HCT116 (cell line): ENCODE data around the gene BNIP5. TPM values are rescaled to one million over a fixed set of nuclear protein-coding genes. Genes with fewer than 3 reads are reported as not detected.

Experiments used
- ATAC-seq: fragments of 200-7000 bp; cut with Tn5 transposase; 2 replicates; pipeline ENCODE4 v1.9.1; 2020; ENCODE audit warnings: mild to moderate bottlenecking, moderate library complexity
- BruUV-seq: library from RNA; stranded (reverse); fragments of 400-500 nt; replicated peaks from 2 replicates; lab custom pipeline; 2021; lab: Mats Ljungman, UMichigan
- CTCF ChIA-PET: fragments of 300-600 bp; sonication (Branson Sonifier 250); formaldehyde crosslinking; loops from one replicate; lab custom pipeline; 2021; ENCODE audit warnings: antibody characterized with exemption; lab: Charles Lee
- POLR2A ChIA-PET: fragments of 300-600, 350-600 bp; sonication (Branson Sonifier 250); formaldehyde crosslinking; loops from one replicate; lab custom pipeline; 2021; ENCODE audit warnings: antibody characterized with exemption; lab: Charles Lee
- RAD21 ChIA-PET, 2 experiments: fragments of 300-600 bp; sonication (Branson Sonifier 250); formaldehyde crosslinking; loops; one replicate each; lab custom pipeline; 2023; ENCODE audit warnings: low total read pairs in 2 of 2; ENCODE audit not compliant: uncharacterized antibody in 2 of 2, unreplicated experiment in 2 of 2, low non-redundant PET in 1 of 2; lab: Charles Lee
- DNase-seq: peaks from one replicate; pipeline ENCODE4 v3.0.0-alpha.2; 2010; ENCODE audit warnings: low read depth, low spot score
- H2AFZ ChIP-seq: fragments of 200-600 bp; shearing (Covaris generic), sonication (generic); 2 replicates; pipeline ENCODE4 v1.6.1; 2017; ENCODE audit warnings: low read depth, mixed run types, mixed read lengths, antibody characterized with exemption, low read length; ENCODE audit not compliant: poor library complexity, severe bottlenecking
- H3K27ac ChIP-seq: 2 replicates; pipeline ENCODE4 v1.5.1; 2012; ENCODE audit warnings: low read depth, low read length
- H3K27me3 ChIP-seq: fragments of 200-600 bp; sonication (generic); 2 replicates; pipeline ENCODE4 v1.6.1; 2016; ENCODE audit warnings: mixed run types, low read length, mixed read lengths; ENCODE audit not compliant: insufficient read depth
- H3K36me3 ChIP-seq, 2 experiments: fragments of 200-500 bp in 1 of 2; fragments of 200-600 bp in 1 of 2; sonication (Bioruptor generic) in 1 of 2; sonication (generic) in 1 of 2; 2 replicates each; pipeline versions ENCODE4 v1.5.1 to v1.6.1; 2014 to 2016; ENCODE audit warnings: low read length in 2 of 2, inconsistent platforms in 1 of 2, mixed read lengths in 1 of 2, mixed run types in 1 of 2; ENCODE audit not compliant: insufficient read depth in 2 of 2, control insufficient read depth in 1 of 2
- H3K4me1 ChIP-seq, 2 experiments: fragments of 200-600 bp in 1 of 2; sonication (generic) in 1 of 2; 2 replicates each; pipeline versions ENCODE4 v1.5.1 to v1.6.1; 2012 to 2017; ENCODE audit warnings: low read length in 2 of 2, inconsistent platforms in 1 of 2, mild to moderate bottlenecking in 1 of 2, mixed read lengths in 1 of 2, mixed run types in 1 of 2, moderate library complexity in 1 of 2; ENCODE audit not compliant: insufficient read depth in 2 of 2, control insufficient read depth in 1 of 2
- H3K4me2 ChIP-seq: fragments of 200-600 bp; sonication (generic); 2 replicates; pipeline ENCODE4 v1.6.1; 2017; ENCODE audit warnings: mixed run types, low read length, mixed read lengths
- H3K4me3 ChIP-seq, 2 experiments: fragments of 200-600 bp in 1 of 2; sonication (generic) in 1 of 2; replicated peaks in 1 of 2; 2 replicates each; pipeline ENCODE4 v1.5.1; 2011 to 2016; ENCODE audit warnings: low read length in 2 of 2, control low read depth in 1 of 2, low read depth in 1 of 2, mild to moderate bottlenecking in 1 of 2, mixed read lengths in 1 of 2, mixed run types in 1 of 2
- H3K79me2 ChIP-seq: fragments of 200-600 bp; sonication (generic); 2 replicates; pipeline ENCODE4 v1.6.1; 2017; ENCODE audit warnings: mild to moderate bottlenecking, mixed run types, low read length, moderate library complexity, mixed read lengths; ENCODE audit not compliant: insufficient read depth
- H3K9ac ChIP-seq: fragments of 200-600 bp; sonication (generic); 2 replicates; pipeline ENCODE4 v1.6.1; 2016; ENCODE audit warnings: low read length, mixed read lengths
- H3K9me2 ChIP-seq: fragments of 200-600 bp; sonication (generic), shearing (Covaris generic); 2 replicates; pipeline ENCODE4 v1.6.1; 2017; ENCODE audit warnings: mixed run types, mild to moderate bottlenecking, moderate library complexity; ENCODE audit not compliant: insufficient read depth
- H3K9me3 ChIP-seq, 2 experiments: fragments of 200-500 bp in 1 of 2; fragments of 200-600 bp in 1 of 2; sonication (Bioruptor generic) in 1 of 2; sonication (generic) in 1 of 2; 2 replicates each; pipeline ENCODE4 v1.6.1; 2014 to 2017; ENCODE audit warnings: low read length in 2 of 2, mixed read lengths in 2 of 2, inconsistent platforms in 1 of 2, low read depth in 1 of 2, mild to moderate bottlenecking in 1 of 2, mixed run types in 1 of 2, moderate library complexity in 1 of 2; ENCODE audit not compliant: control insufficient read depth in 1 of 2, insufficient read depth in 1 of 2
- H4K20me1 ChIP-seq: fragments of 200-600 bp; sonication (generic), shearing (Covaris generic); 2 replicates; pipeline ENCODE4 v1.6.1; 2017; ENCODE audit warnings: mixed run types, mild to moderate bottlenecking, moderate library complexity; ENCODE audit not compliant: insufficient read depth
- CBX3 ChIP-seq: IDR thresholded peaks from 2 replicates; pipeline ENCODE4 v1.6.1; 2012; ENCODE audit warnings: low read depth
- CEBPB ChIP-seq: IDR thresholded peaks from 2 replicates; pipeline ENCODE4 v1.6.1; 2012; ENCODE audit warnings: low read depth
- EGR1 ChIP-seq: IDR thresholded peaks from 2 replicates; pipeline ENCODE4 v1.6.1; 2012; ENCODE audit warnings: low read depth
- ELF1 ChIP-seq: IDR thresholded peaks from 2 replicates; pipeline ENCODE4 v1.6.1; 2012; ENCODE audit warnings: low read depth, borderline replicate concordance
- EZH2 ChIP-seq: fragments of 200-600 bp; sonication (generic); IDR thresholded peaks from 2 replicates; pipeline ENCODE4 v1.6.1; 2017; ENCODE audit warnings: antibody characterized with exemption, mixed run types
- JUND ChIP-seq: IDR thresholded peaks from 2 replicates; pipeline ENCODE4 v1.6.1; 2012
- MAX ChIP-seq: IDR thresholded peaks from 2 replicates; pipeline ENCODE4 v1.6.1; 2012
- POLR2AphosphoS5 ChIP-seq: IDR thresholded peaks from 2 replicates; pipeline ENCODE4 v1.6.1; 2011; ENCODE audit warnings: mild to moderate bottlenecking, low read depth, low read length, moderate library complexity
- RAD21 ChIP-seq: IDR thresholded peaks from 2 replicates; pipeline ENCODE4 v1.6.1; 2012; ENCODE audit warnings: low read depth, mild to moderate bottlenecking
- SIN3A ChIP-seq: IDR thresholded peaks from 2 replicates; pipeline ENCODE4 v1.6.1; 2012; ENCODE audit warnings: low read depth
- SP1 ChIP-seq: IDR thresholded peaks from 2 replicates; pipeline ENCODE4 v1.6.1; 2012; ENCODE audit warnings: low read depth
- YY1 ChIP-seq: IDR thresholded peaks from 2 replicates; pipeline ENCODE4 v1.6.1; 2011; ENCODE audit warnings: low read length, low read depth, moderate library complexity, mild to moderate bottlenecking; ENCODE audit not compliant: insufficient replicate concordance; ENCODE audit errors: extremely low read depth
- ZFX ChIP-seq: fragments of 450-650 bp; IDR thresholded peaks from 2 replicates; pipeline ENCODE4 v1.6.1; 2017
- intact Hi-C: fragments of 100-400 bp; cut with micrococcal nuclease; formaldehyde crosslinking; loops from 2 replicates; pipeline ENCODE4 v1.10.0; 2022
- total RNA-seq: library from RNA; stranded (reverse); gene quantifications from one replicate; pipeline ENCODE4 v1.2.1, GENCODE V29; 2021; ENCODE audit not compliant: unreplicated experiment
- TF ChIP-seq, protein P1 (sequence below): IDR thresholded peaks from 2 replicates; pipeline ENCODE4 v1.6.1; 2012; ENCODE audit warnings: low read depth
- TF ChIP-seq, protein P2 (sequence below): IDR thresholded peaks from 2 replicates; pipeline ENCODE4 v1.6.1; 2011; ENCODE audit warnings: mild to moderate bottlenecking, low read length, moderate library complexity; ENCODE audit not compliant: insufficient replicate concordance; ENCODE audit errors: extremely low read depth

BNIP5 gene
- total RNA-seq, 1 experiment from 2014 or later = not detected

GRCh38 chr6:36347621-36348020 lies 10.9 kb upstream of the BNIP5 start:
- intact Hi-C loops = no loop called here
- Histone ChIP-seq H3K36me3 (no peaks in the 10 kb centered on the region), H3K79me2 (no peaks in the 10 kb centered on the region), H3K9me3 (peaks cover 0 to 3% of the 10 kb centered on the region in 2 experiments; a peak in 1 of 4 replicates), H2AFZ (no peak overlapping the region), H3K4me3 (no peak overlapping the region), H3K27me3 (no peaks in the 10 kb centered on the region), H3K9ac (no peak overlapping the region), H3K4me1 (0 out of 4 replicates have a peak, but pooled peaks cover 0 to 5% of the 10 kb centered on the region in 2 experiments), H3K4me2 (no peak overlapping the region), H4K20me1 (no peaks in the 10 kb centered on the region), H3K27ac (no peak overlapping the region), H3K9me2 (no peaks in the 10 kb centered on the region)
- ChIA-PET CTCF (no interaction called here), POLR2A (no interaction called here), RAD21 (no interaction called here)
- no peak for TF ChIP-seq RAD21
- no peak for TF ChIP-seq ZFX
- no peak for TF ChIP-seq POLR2AphosphoS5
- no peak for TF ChIP-seq EZH2
- TF ChIP-seq CEBPB = no peak
- no peak for TF ChIP-seq ELF1
- no peak for TF ChIP-seq SIN3A
- TF ChIP-seq YY1 = no peak
- no peak for TF ChIP-seq MAX
- TF ChIP-seq, protein P1, sequence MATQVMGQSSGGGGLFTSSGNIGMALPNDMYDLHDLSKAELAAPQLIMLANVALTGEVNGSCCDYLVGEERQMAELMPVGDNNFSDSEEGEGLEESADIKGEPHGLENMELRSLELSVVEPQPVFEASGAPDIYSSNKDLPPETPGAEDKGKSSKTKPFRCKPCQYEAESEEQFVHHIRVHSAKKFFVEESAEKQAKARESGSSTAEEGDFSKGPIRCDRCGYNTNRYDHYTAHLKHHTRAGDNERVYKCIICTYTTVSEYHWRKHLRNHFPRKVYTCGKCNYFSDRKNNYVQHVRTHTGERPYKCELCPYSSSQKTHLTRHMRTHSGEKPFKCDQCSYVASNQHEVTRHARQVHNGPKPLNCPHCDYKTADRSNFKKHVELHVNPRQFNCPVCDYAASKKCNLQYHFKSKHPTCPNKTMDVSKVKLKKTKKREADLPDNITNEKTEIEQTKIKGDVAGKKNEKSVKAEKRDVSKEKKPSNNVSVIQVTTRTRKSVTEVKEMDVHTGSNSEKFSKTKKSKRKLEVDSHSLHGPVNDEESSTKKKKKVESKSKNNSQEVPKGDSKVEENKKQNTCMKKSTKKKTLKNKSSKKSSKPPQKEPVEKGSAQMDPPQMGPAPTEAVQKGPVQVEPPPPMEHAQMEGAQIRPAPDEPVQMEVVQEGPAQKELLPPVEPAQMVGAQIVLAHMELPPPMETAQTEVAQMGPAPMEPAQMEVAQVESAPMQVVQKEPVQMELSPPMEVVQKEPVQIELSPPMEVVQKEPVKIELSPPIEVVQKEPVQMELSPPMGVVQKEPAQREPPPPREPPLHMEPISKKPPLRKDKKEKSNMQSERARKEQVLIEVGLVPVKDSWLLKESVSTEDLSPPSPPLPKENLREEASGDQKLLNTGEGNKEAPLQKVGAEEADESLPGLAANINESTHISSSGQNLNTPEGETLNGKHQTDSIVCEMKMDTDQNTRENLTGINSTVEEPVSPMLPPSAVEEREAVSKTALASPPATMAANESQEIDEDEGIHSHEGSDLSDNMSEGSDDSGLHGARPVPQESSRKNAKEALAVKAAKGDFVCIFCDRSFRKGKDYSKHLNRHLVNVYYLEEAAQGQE = no peak
- no peak for TF ChIP-seq EGR1
- TF ChIP-seq, protein P2, sequence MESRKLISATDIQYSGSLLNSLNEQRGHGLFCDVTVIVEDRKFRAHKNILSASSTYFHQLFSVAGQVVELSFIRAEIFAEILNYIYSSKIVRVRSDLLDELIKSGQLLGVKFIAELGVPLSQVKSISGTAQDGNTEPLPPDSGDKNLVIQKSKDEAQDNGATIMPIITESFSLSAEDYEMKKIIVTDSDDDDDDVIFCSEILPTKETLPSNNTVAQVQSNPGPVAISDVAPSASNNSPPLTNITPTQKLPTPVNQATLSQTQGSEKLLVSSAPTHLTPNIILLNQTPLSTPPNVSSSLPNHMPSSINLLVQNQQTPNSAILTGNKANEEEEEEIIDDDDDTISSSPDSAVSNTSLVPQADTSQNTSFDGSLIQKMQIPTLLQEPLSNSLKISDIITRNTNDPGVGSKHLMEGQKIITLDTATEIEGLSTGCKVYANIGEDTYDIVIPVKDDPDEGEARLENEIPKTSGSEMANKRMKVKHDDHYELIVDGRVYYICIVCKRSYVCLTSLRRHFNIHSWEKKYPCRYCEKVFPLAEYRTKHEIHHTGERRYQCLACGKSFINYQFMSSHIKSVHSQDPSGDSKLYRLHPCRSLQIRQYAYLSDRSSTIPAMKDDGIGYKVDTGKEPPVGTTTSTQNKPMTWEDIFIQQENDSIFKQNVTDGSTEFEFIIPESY = no peak
- TF ChIP-seq JUND = no peak
- no peak for TF ChIP-seq CBX3
- no peak for TF ChIP-seq SP1
- ATAC-seq (no peak), DNase-seq (no peak)
- BruUV-seq = no TSS peak
